SK-N-SH treated with all-trans-retinoic acid at 6 μM for 48 hours (cell line): Measurements from ENCODE around the gene DTNB.

Experiments
- ARNTL ChIP-seq: fragments of 450-650 bp; formaldehyde crosslinking; IDR thresholded peaks from 2 replicates; pipeline ENCODE4 v1.5.0; 2020; ENCODE audit warnings: low read depth, mild to moderate bottlenecking, moderate library complexity, borderline replicate concordance
- ESRRG ChIP-seq: fragments of 250-450 bp; sonication (Bioruptor Pico); IDR thresholded peaks from 2 replicates; pipeline ENCODE4 v1.6.1; 2021; ENCODE audit warnings: mild to moderate bottlenecking
- GLIS3 ChIP-seq: fragments of 250-450 bp; sonication (Bioruptor Pico); IDR thresholded peaks from 2 replicates; pipeline ENCODE4 v1.5.0; 2020; ENCODE audit warnings: mild to moderate bottlenecking, moderate library complexity
- OSR1 ChIP-seq: fragments of 250-450 bp; sonication (Bioruptor Pico); IDR thresholded peaks from 2 replicates; pipeline ENCODE4 v1.8.0; 2022; ENCODE audit warnings: moderate library complexity, mild to moderate bottlenecking, inconsistent platforms
- POU6F1 ChIP-seq: fragments of 250-450 bp; sonication (Bioruptor Pico); IDR thresholded peaks from 2 replicates; pipeline ENCODE4 v1.8.0; 2021; ENCODE audit warnings: low read depth, mild to moderate bottlenecking, moderate library complexity, borderline replicate concordance
- PPARA ChIP-seq: fragments of 250-450 bp; sonication (Bioruptor Pico); IDR thresholded peaks from 2 replicates; pipeline ENCODE4 v1.5.0; 2020; ENCODE audit warnings: mild to moderate bottlenecking, borderline replicate concordance
- ZNF565 ChIP-seq: fragments of 450-650 bp; formaldehyde crosslinking; conservative IDR thresholded peaks from 2 replicates; pipeline ENCODE4 v1.5.0; 2020; ENCODE audit warnings: low read depth, mild to moderate bottlenecking, moderate library complexity
- ZNF8 ChIP-seq: fragments of 450-650 bp; formaldehyde crosslinking; IDR thresholded peaks from 2 replicates; pipeline ENCODE4 v1.5.0; 2020; ENCODE audit warnings: mild to moderate bottlenecking, moderate library complexity
- TF ChIP-seq, protein P1 (sequence below): fragments of 250-450 bp; sonication (Bioruptor Pico); IDR thresholded peaks from 2 replicates; pipeline ENCODE4 v1.8.0; 2020; ENCODE audit warnings: mild to moderate bottlenecking, moderate library complexity, borderline replicate concordance

DNA sequence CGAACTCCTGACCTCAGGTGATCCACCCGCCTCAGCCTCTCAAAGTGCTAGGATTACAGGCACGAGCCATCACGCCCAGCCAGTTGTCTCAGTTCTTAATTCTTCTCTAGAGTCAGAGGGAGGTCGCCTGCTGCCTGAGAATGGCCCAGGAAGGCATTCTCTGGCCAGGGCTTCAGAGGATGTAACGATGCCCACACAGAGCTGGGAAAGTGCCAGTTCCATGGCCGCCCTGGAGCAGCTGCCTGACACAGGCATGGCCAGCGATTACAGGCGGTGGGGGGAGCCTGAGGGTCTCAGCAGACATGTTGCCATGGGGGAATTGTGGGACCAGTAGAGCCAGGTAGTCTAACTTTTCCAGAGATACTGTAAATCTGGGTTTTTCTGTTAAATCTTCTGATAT is 306.1 kb downstream of the DTNB start:
- TF ChIP-seq OSR1 (CRISPR knock-in tag) (no peak), PPARA (CRISPR knock-in tag) (no peak), GLIS3 (CRISPR knock-in tag) (no peak), ZNF565 (CRISPR knock-in tag) (no peak), POU6F1 (CRISPR knock-in tag) (no peak), ARNTL (CRISPR knock-in tag) (no peak), ZNF8 (CRISPR knock-in tag) (no peak), ESRRG (CRISPR knock-in tag) (no peak)
- TF ChIP-seq, protein P1, sequence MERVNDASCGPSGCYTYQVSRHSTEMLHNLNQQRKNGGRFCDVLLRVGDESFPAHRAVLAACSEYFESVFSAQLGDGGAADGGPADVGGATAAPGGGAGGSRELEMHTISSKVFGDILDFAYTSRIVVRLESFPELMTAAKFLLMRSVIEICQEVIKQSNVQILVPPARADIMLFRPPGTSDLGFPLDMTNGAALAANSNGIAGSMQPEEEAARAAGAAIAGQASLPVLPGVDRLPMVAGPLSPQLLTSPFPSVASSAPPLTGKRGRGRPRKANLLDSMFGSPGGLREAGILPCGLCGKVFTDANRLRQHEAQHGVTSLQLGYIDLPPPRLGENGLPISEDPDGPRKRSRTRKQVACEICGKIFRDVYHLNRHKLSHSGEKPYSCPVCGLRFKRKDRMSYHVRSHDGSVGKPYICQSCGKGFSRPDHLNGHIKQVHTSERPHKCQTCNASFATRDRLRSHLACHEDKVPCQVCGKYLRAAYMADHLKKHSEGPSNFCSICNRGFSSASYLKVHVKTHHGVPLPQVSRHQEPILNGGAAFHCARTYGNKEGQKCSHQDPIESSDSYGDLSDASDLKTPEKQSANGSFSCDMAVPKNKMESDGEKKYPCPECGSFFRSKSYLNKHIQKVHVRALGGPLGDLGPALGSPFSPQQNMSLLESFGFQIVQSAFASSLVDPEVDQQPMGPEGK (CRISPR knock-in tag), result no peak
